Measurements from ENCODE around the gene ITIH1. TPM values are rescaled to one million over a fixed set of nuclear protein-coding genes. Genes with fewer than 3 reads are reported as not detected.
A peak's percentile ranks its signal among the peaks of the same experiment; 100 is the strongest.

The ITIH1 gene
- total RNA-seq, 1 donor from 2014 or later: not detected

- Mint-ChIP-seq H3K4me1 (ENCODE audit: unreplicated experiment) (peaks cover 19% of the 10 kb centered on the region), H3K27me3 (ENCODE audit: unreplicated experiment) (peaks cover 5% of the 10 kb centered on the region), H3K27ac (ENCODE audit: unreplicated experiment) (peak within 1 kb of the TSS; percentile 92), H3K4me3 (ENCODE audit: unreplicated experiment) (peak within 1 kb of the TSS; percentile 94), H3K9me3 (ENCODE audit: unreplicated experiment) (no peaks in the 10 kb centered on the region), H3K36me3 (ENCODE audit: low read depth, unreplicated experiment) (peaks cover 4% of the 10 kb centered on the region)
- DNase-seq (ENCODE audit: low spot score): peak; percentile 89
- TF ChIP-seq CTCF (IDR thresholded peaks at IDR 0.05; ENCODE audit: unreplicated experiment): no peak
Measured at GRCh38 chr3:52770496-52771333, 6.7 kb upstream of the ITIH1 start, which contains the start of gene NEK4. NEK4 (minus strand) TSS chr3:52770940; CDS start chr3:52770746, 194 bp downstream.

- no peak for DNase-seq (ENCODE audit: low spot score)
- Mint-ChIP-seq H3K4me1 (ENCODE audit: unreplicated experiment) (peaks cover 19% of the 10 kb centered on the region), H3K27ac (ENCODE audit: unreplicated experiment) (peak overlapping the region; percentile 92), H3K9me3 (ENCODE audit: unreplicated experiment) (no peaks in the 10 kb centered on the region), H3K27me3 (ENCODE audit: unreplicated experiment) (peaks cover 5% of the 10 kb centered on the region), H3K36me3 (ENCODE audit: low read depth, unreplicated experiment) (peaks cover 4% of the 10 kb centered on the region), H3K4me3 (ENCODE audit: unreplicated experiment) (peak overlapping the region; percentile 94)
- TF ChIP-seq CTCF (IDR thresholded peaks at IDR 0.05; ENCODE audit: unreplicated experiment): no peak
Measured at GRCh38 chr3:52771334-52771681, 6.1 kb upstream of the ITIH1 start.

- Mint-ChIP-seq H3K4me1 (ENCODE audit: unreplicated experiment) (peaks cover 19% of the 10 kb centered on the region), H3K27me3 (ENCODE audit: unreplicated experiment) (peaks cover 5% of the 10 kb centered on the region), H3K36me3 (ENCODE audit: low read depth, unreplicated experiment) (peaks cover 4% of the 10 kb centered on the region), H3K9me3 (ENCODE audit: unreplicated experiment) (no peaks in the 10 kb centered on the region), H3K27ac (ENCODE audit: unreplicated experiment) (peak overlapping the region; percentile 92), H3K4me3 (ENCODE audit: unreplicated experiment) (peak overlapping the region; percentile 94)
- no peak for DNase-seq (ENCODE audit: low spot score)
- no peak for TF ChIP-seq CTCF (IDR thresholded peaks at IDR 0.05; ENCODE audit: unreplicated experiment)
Measured at GRCh38 chr3:52771702-52772101, 5.7 kb upstream of the ITIH1 start.

GRCh38 chr3:52773361-52774065 is 3.9 kb upstream of the ITIH1 start:
- TF ChIP-seq CTCF (IDR thresholded peaks at IDR 0.05; ENCODE audit: unreplicated experiment): no peak
- Mint-ChIP-seq H3K4me1 (ENCODE audit: unreplicated experiment) (peaks cover 19% of the 10 kb centered on the region), H3K9me3 (ENCODE audit: unreplicated experiment) (no peaks in the 10 kb centered on the region), H3K27ac (ENCODE audit: unreplicated experiment) (no peak overlapping the region), H3K4me3 (ENCODE audit: unreplicated experiment) (no peak overlapping the region), H3K27me3 (ENCODE audit: unreplicated experiment) (peaks cover 5% of the 10 kb centered on the region), H3K36me3 (ENCODE audit: low read depth, unreplicated experiment) (peaks cover 4% of the 10 kb centered on the region)
- DNase-seq (ENCODE audit: low spot score): no peak
